Endometrial microvascular endothelial cells (primary cell): ENCODE measurements around the gene TK2. TPM values are rescaled to one million over a fixed set of nuclear protein-coding genes. Genes with fewer than 3 reads are reported as not detected.

Experiments used
- in situ Hi-C: cut with HindIII; loops from 2 replicates; pipeline ENCODE4 v1.10.0; 2017; ENCODE audit warnings: low sequenced_read_pairs, low pct_unique_long_range_greater_than_20kb; ENCODE audit errors: inconsistent ontology term
- total RNA-seq: library from RNA; depleted of rRNA; stranded (reverse); fragments of >200 nt; gene quantifications from one replicate; pipeline ENCODE4 v1.2.3, GENCODE V29; 2015; ENCODE audit errors: inconsistent ontology term

The TK2 gene
- total RNA-seq, 1 donor from 2014 or later: 24.9 TPM

DNA sequence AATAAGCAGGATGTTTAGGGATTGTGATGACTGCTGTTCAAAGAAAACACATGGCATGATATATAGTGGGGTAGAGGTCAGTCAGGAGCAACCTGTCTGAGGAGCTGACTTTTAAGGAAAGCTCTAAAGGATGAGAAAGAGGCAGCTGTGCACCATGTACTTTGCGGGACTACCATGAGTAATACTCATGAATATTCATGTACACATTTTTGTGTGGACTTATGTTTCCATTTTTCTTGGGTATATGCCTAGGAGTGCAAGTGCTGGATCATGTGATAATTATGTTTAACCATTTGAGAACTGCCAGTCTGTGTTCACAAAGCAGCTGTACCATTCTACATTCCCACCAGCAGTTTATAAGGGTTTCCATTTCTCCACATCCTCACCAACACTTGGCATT, 87.0 kb downstream of the TK2 start:
- in situ Hi-C loops: no loop called here

GRCh38 chr16:66460703-66461102, 89.2 kb downstream of the TK2 start:
- in situ Hi-C loops: no loop called here

GRCh38 chr16:66459878-66460277, 90.0 kb downstream of the TK2 start:
- in situ Hi-C loops: no loop called here

DNA sequence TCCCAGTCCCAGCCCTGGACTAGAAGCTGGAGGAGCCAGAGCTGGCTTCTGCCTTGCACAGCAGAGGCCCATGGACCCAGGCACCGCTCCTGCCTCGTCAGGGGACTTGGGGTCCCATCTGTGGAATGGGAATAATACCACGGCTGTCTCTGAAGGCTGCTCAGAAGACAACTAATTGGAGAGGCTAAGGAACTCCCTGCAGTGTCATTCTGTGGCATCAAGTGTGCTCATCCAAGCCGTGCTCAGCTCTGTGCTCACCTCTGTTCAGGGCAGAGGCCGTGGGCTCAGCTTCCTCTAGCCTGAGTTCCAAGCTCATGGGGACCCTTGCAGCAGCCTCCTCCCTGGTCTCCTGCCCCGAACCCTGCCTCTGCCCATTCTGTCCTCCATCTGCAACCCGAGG, 91.1 kb downstream of the TK2 start:
- in situ Hi-C loops: no loop called here

- in situ Hi-C loops: no loop called here
Observed at GRCh38 chr16:66458292-66458691, 91.6 kb downstream of the TK2 start.

Other genes starting within 250 kb of the TK2 start
- gene CDH5, start 183.4 kb downstream of the TK2 start, total RNA-seq: 638 TPM
- gene BEAN1, start 122.8 kb downstream of the TK2 start, total RNA-seq: not detected
- 134 TPM for gene CKLF, start 2.5 kb upstream of the TK2 start, total RNA-seq
- 3.3 TPM for gene CMTM1, start 16.3 kb upstream of the TK2 start, total RNA-seq
- gene CMTM2, start 29.3 kb upstream of the TK2 start, total RNA-seq: not detected
- gene CMTM3, start 54.6 kb upstream of the TK2 start, total RNA-seq: 94.8 TPM
- gene CMTM4, start 146.6 kb upstream of the TK2 start, total RNA-seq: 2.5 TPM
- 93.0 TPM for gene DYNC1LI2, start 201.5 kb upstream of the TK2 start, total RNA-seq